GM21786 (cell line): Measurements from ENCODE around the gene STRIT1.

Experiments used
- ATAC-seq: cut with Tn5 transposase; IDR thresholded peaks from one replicate; pipeline ENCODE4 v1.9.1; 2021; ENCODE audit not compliant: unreplicated experiment

Gene STRIT1

DNA sequence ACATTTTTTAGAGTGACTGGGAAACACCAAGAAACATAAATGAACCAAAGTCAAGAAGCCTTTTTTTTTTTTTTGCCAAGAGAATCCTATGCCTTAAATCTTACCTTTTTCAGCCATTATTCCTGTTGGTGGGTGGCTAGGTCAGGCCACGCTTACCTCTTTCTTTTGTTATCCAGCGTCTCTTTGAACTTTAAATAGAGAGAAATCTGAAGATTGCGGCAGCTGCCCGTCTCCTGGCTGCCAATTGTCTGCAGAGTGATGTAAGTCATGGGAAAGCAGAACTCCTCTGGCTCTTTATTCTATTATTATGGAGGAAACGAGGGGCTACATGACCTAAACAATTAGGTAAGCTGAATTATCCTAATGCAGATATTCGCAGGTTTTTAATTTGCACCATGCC, at the start of gene STRIT1:
Gene STRIT1 (minus strand): TSS at position 168 of the 400 bp plus-strand sequence.
- no peak for ATAC-seq

DNA sequence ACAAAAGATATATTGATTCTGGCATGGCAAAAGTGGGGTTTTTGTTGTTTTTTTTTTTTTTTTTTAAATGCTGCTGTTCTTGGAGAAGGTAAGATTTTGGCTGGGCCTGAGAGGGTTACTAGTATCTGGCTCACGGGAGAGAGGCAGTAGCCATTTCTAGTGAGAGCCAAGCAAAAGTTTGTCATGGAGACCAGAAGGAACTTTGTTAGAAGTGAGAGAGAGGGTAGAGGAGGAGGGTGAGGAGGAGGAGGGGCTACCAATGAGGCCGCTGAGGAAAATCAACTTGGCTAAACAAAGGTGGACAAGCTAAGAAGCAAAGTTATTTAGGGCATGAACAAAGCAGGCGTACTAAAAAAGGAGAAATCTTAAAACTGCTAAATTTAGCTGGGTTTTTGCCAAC, 48.9 kb upstream of the STRIT1 start:
- no peak for ATAC-seq

DNA sequence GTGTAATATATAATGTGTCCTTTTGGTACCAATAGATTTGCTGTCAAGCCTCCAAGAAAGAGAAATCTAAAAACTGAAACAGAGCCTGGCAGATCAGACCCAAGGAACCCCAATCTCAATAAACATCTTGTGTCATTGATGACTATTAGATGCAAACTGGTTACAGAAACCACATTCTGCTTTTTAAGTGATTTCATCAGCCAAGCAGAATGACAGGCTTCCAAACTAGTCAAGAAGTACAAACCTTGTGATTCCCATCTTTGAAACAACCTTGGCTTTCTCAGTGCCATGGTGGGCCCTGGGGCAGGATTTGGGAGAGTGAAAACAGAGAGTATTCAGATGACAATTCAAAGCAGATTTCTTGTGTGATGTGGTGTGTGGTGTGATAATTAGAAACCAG, 45.6 kb upstream of the STRIT1 start:
- ATAC-seq, result no peak

DNA sequence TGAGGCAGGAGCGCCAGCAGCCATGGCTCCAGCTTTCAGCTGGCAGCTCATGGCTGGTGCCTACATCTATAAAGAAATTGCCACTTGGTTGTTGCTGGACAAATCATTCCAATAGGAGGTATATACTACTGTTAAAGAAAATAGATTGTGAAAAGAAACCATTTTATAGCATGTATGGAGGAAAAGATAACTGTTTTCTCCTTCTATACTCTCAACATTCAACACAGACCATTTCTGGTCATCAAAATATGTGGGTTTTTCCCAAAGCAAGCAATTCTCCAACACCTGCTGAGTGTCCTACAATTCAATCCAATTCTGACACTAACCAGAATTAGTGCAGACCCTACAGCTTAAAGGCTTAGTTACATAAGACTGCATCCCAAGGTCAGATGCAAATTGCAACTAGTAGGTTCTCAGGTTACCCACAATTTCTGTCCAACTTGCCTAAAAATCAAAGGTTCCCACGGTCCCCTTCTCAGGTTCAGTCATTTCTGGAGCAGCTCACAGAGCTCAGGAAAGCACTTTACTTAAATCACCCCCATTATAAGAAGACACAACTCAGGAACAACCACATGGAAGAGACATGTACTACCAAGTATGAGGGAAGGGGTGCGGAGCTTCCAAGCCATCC, 42.4 kb upstream of the STRIT1 start:
- no peak for ATAC-seq

DNA sequence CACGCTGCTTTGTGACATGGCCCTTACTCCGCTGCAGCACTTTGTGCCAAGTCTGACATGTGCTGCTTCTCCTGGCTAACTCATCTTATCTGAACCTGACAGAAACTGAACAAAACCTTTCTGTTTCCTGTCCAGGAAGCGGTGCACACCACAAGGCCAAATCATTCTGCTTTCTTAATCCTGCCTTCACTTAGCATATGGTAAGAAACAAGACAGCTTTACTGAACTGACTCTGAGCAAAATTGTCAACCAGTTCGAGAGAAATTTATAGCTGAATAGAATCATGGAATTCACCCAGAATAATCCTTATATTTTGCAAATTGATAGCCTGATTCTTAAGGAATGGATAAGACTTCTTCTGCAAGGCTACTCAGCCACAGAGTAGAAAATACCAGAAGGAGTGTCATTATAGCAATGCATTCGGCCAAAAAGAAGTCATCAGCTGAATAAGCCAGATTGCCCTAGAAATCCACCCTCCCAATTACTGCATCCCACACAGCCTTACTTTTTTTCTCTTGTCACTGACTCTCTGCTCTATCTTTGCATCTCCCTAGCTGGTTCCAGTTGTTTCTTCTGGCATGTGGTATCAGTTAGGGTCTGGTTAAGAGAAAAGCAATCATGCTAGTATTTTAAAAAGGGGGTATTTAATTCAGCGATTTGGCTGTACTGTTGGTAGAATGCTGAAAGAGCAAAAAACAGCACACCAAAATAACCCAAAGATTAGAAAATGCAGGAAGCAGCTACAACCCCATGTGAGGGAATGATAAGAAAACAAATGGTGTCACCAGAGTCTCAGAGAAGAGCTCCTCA, 41.6 kb upstream of the STRIT1 start:
- ATAC-seq, result peak; percentile 88

DNA sequence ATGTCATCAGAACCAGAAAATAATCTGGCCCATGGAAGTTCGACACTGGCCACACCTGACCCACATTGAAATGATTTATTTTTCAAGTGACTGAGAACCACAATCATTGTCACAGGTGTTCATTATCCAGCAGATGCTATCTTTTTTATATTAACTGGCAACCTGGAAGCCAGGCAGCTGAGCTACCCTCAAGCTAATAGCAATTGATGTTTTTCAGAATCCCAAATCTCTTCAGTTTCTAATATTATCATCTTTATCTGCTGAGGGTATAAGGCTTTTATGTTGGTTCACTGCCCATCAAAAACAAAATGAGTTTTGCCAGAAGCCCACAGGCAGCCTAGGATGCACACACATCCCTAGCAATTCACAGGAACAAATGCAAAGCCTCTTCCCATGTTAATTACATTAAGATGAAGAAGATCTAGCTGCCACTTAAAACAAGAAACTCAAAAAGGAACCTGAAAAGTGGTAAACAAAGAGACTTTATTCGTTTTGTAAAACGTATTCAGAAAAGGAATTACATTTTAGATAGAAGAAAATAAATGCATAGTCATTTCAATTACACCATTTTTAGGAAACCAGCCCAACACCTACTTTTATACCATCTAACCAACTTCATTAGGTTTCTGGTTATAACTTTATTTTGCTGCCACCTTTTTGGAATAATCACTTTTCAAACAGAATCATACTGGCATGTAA, 40.9 kb upstream of the STRIT1 start:
- ATAC-seq, result no peak

DNA sequence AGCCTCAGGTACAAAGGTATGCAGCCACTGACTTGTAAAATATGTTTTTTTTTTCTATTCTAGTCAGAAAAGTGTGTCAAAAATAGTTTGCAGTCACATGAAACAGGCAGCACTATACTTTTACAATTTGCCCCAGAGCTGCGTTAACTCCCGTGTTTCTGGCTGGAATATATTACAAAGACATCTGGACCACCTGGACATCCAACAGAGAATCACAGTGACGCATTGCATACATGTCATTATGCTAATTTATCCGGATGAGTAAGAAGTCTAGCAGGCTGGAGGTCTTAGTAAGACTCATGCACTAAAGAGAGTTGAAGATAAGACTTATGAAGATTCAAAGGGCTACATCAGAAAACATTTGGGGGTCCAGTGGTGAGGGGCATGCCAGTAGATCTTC, 39.2 kb upstream of the STRIT1 start:
- ATAC-seq, result no peak

DNA sequence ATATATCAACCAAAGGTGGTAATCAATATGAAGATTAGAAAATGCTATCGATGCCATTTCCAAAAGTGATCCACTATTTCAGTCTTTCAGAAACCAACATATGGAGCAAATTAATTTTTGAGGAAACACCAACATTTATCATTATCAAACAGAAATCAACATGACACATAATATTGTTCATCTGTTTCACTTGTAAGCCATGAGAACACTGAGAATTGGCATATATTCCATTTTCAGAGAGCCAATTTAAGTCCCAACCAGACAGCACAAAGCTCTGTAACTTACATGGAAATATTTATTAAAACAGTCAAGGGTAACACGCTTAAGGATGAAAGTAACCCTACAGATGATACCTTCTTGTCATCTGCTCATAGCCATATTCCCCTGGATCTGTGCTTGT, 37.6 kb upstream of the STRIT1 start:
- ATAC-seq, result no peak

DNA sequence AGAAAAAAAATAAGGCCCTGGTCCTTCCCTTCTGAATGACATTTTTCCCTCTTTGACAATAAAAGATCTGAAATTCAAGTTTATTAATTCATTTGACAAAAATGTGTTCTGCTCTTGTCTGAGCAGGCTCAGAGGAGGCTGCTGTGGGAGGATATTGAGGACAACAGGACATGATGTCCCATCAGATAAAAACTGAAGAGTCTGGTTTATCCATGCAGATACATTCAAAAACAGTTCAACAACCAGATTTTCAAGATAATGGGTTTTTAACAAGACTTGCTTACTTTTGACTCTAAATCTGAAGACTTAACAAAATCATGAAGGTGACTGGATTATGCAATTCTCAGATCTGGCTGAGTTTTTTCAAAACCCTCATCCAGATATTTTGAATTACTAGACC, 36.9 kb upstream of the STRIT1 start:
- no peak for ATAC-seq

DNA sequence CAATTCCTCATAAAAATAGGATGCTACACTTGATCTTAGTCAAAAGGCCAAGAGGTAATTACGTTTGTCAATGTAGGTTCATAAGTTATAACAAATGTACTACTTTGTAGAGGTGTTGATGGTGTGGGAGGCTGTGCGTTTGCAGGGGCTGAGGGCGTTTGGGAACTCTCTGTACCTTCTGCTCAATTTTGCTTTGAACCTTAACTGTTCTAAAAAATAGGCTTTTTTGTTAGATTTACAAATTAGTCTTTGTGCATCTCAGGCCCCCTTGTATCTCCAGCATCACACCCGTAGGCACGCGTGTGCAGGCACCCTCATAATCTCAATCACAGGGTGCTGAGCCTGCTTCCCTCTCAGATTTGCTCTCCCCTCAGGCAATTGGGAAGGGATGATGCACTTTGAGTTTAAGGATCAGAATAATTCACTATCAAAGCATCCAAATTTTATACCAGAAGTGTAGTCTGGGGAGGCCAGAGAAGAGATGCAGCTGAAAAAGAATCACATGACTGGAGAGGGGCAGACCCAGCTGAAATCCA, 36.1 kb upstream of the STRIT1 start:
- no peak for ATAC-seq

DNA sequence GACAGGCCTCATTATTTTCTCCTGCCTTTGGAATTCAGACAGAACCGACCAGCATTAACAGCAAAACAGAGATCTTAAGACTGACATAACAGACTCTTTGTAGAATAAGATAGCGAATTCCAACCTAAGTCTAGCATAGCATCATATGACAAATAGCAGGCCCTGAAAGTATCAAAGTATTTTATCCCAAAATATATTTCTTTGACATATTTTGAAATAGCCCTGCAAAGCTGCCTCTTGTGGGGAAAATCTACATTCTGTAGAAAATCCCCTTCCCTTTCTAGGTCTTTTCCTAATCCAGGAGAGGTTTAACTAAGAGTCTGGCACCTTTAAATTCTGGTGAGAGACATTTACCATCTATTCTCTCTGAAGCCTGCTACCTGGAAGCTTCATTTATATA, 34.4 kb upstream of the STRIT1 start:
- no peak for ATAC-seq

DNA sequence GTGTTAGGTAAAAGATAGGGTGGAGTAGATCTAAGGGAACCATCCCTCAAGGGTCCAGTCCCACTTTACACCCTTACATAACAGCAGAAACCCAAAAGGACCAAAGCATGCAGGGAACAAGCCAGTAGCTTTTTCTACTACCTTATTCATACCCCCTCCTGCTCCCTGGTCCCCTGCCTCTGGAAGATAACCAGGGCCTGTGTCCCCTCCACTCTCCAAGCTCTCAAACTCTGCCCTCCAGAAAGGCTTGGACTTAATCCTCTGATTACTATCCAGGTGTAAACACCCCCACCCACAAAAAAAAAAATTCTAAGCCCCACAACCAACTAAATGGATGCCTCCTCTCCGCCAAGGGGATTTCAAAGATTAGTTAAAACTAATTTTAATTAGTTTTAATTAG, 33.9 kb upstream of the STRIT1 start:
- ATAC-seq, result no peak

DNA sequence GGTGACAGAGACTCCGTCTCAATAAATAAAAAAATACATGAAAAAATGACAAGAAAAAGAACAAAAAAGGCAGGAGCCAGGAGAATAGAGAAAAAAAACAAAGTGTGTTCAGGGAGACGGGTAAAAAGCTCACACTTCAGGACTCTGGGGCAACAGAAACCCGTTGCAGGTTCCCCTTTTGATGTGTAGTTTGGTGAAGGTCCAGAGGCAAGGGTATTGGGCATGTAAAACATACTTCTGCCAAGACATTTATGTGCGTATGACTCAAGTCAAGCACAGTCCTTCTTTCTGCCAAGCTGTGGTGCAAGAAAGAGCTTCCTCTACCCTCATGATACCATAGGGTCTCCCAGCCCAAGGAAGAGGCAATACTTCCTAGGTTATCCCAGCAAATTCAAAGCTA, 33.4 kb upstream of the STRIT1 start:
- ATAC-seq, result no peak

DNA sequence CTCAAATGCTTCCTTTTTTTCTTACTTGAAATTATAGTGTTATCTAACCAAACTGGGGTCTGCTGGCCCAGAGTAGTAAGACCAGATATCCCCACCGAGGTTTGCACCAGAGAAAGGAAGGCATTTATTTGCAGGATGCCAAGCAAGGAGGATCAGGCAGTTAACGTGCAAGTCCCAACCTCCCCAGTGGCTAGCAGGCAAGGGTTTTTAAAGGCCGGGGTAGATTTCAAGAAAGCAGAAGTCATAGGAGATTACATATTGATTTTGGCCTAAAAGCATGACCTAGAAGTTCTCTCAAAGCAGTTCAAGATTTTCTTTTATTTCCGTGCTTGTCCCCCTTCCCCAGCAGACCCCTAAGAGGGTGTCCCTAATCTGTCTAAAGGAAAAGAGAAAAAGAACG, 32.8 kb upstream of the STRIT1 start:
- no peak for ATAC-seq

DNA sequence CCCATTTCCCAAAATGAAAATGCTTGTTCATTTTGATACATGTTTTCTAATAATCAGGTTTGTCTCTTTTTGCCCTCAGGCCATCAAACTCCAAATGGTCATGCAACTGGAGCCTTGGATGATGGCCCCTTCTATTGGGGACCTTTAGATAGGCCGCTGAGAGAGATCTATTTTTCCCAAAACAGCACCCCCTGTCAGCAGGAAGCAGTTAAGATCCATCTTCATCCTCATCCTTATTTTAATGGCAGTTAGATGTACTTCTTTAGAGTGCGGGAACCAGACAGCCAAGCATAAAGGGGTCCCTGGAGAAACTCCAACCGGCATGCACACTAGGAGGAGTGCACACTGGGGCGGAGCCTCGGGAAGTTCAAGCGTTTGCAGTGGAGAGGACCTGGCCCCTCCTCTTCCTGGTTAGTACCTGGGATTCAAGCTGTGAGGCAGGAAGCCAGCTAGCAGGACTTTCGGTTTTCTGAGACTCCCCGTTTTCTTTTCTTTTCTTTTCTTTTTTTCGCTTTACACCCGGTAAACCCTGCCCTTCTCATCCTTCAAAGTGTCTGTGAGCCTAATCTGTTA, 31.9 kb upstream of the STRIT1 start:
- ATAC-seq, result no peak

DNA sequence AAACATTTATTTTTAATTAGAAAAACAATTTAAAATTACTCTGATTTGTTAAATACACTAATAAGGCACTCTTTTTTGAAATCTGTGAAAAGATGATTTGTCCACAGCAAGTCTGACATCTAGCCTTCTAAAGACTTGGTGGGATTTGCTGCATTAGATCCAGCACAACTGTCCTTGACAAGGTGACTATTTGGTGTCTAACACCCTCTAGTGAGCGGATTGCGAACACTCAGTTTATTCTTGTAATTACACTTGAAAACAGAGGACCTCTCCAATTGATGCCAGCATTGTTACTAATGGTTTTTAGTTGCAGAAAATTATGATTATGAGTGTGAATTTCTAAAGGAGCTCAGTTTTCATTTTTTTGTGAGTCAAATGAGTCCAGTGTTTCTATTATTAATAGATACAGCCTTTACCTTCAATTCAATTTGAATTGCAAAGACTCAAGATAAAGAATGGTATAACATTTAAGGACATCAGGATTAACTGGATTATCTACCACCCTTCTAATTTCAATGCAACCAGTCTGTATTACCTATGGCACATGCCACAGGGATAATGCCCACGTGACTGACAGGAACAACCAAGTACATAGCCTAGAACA, 29.7 kb upstream of the STRIT1 start:
- ATAC-seq, result peak; percentile 90

DNA sequence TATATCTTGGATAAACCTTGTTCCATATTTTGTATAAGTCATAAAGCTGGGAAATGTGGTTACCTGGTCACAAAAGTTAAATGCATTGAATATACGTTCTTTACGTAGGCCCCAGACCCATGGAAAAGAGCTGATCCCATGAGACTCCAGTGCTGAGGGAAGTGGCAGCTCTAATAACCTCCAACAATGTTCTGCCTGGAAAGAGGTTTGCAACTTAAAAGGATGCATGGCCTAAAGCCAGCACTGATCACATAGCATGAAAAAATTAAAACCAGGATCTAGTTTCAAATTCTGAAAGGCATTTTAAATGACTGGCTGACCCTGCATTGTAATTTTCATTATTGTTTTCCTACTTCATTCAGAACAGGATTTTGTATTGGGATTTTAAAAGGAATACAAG, 27.9 kb upstream of the STRIT1 start:
- ATAC-seq, result no peak

DNA sequence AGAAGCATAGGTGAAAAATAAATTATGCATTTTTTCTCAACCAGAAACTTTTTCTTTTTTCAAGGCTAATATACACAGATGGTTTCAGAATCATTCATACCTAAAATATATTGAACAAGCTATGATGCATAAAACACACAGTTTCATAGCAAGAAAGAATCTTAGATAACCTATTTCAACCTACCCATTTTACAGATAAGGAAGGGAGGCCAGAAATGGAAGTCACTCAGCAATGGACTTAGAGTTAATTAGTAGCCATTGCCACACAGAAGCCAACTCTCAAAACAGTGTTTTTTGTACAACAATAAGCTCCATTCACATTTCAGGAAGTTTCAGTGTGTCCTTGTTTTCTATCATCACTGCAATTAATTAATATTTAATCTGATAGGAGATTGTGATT, 27.5 kb upstream of the STRIT1 start:
- no peak for ATAC-seq

DNA sequence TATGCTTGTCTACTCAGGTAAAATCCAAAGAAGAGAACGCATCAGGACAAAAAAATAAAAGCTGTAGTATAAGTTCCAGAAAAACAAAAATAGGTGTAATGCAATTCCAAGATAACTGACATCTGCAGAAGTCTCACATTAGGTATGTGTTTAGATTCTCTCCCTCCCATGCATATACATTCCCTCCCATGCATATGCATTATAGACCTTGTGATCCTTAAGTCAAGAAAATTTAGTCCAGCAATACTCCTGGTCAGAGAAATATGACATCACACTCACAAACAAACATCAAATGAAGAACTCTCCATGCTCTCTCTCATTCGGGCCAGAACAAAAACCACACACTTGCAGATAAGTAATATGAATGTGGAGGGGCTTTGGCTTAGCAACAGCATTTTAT, 25.3 kb upstream of the STRIT1 start:
- no peak for ATAC-seq

DNA sequence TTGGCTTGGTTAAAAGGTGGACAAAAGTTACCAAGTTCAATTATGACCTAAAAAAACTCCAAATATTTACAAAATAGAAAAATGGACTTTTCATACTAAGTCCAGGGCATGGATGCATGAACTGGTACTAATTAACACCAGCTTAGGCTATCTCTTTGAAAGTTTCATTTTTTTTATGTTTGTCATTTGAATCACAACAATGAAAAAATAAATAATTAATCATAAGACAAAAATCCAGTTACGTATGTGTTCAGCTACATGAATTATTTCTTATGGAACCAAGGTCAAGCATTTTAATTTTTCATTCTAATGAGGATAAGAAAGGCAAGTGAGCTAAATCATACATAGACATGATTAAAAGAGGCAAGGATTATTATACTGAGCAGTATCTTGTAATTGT, 23.7 kb upstream of the STRIT1 start:
- no peak for ATAC-seq

DNA sequence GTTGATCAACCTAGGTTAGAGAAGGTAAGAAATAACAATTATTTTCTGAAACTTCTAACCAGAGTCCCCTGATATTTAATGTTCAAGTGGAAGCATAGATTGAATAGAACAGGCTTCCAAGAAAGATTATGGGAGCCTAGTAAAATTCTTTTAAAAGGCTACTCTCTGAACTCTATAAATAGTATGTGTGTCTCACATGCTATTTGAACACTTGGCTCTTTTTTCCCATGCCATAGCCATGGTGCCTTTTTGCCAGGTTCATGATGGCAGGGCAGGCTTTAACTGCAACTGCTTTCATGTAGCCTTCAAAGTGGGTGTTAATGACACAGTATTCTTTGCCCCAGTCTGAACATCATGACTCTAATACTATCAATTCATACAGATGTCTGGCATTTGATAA, 22.9 kb upstream of the STRIT1 start:
- no peak for ATAC-seq
